DOHH2 (cell line): ENCODE data around the gene PPP2R5E.

ENCODE experiments used
- H3F3A ChIP-seq: fragments of 200-600 bp; sonication (generic), shearing (Covaris generic); 2 replicates; pipeline ENCODE4 v1.6.0; 2016; ENCODE audit warnings: antibody characterized with exemption, mild to moderate bottlenecking; ENCODE audit not compliant: control insufficient read depth, insufficient read depth
- H3K27ac ChIP-seq: fragments of 200-600 bp; sonication (generic); 2 replicates; pipeline ENCODE4 v1.5.1; 2014; ENCODE audit warnings: low read depth, mild to moderate bottlenecking, low read length, moderate library complexity
- H3K27me3 ChIP-seq: fragments of 200-600 bp; sonication (generic); 2 replicates; pipeline ENCODE4 v1.6.1; 2014; ENCODE audit warnings: mild to moderate bottlenecking, low read length, mixed read lengths; ENCODE audit not compliant: control insufficient read depth
- H3K36me3 ChIP-seq: fragments of 200-600 bp; sonication (generic); 2 replicates; pipeline ENCODE4 v1.6.1; 2014; ENCODE audit warnings: mild to moderate bottlenecking, low read length, moderate library complexity, mixed read lengths; ENCODE audit not compliant: control insufficient read depth
- H3K4me1 ChIP-seq: fragments of 200-600 bp; sonication (generic); 2 replicates; pipeline ENCODE4 v1.6.1; 2014; ENCODE audit warnings: mild to moderate bottlenecking, low read length, mixed read lengths; ENCODE audit not compliant: control insufficient read depth
- H3K4me2 ChIP-seq: fragments of 200-600 bp; sonication (generic); 2 replicates; pipeline ENCODE4 v1.6.0; 2014; ENCODE audit warnings: mild to moderate bottlenecking, low read length, moderate library complexity
- H3K4me3 ChIP-seq: fragments of 200-600 bp; sonication (generic); 2 replicates; pipeline ENCODE4 v1.5.1; 2014; ENCODE audit warnings: mild to moderate bottlenecking, low read length, mixed read lengths
- H3K79me2 ChIP-seq: fragments of 200-600 bp; sonication (generic); 2 replicates; pipeline ENCODE4 v1.6.1; 2014; ENCODE audit warnings: mild to moderate bottlenecking, low read length, mixed read lengths; ENCODE audit not compliant: control insufficient read depth
- H3K9me2 ChIP-seq: fragments of 200-600 bp; sonication (generic); replicated peaks from 2 replicates; pipeline ENCODE4 v1.6.1; 2014; ENCODE audit warnings: mild to moderate bottlenecking, low read length, mixed read lengths; ENCODE audit not compliant: control insufficient read depth
- H3K9me3 ChIP-seq: fragments of 200-600 bp; sonication (generic); 2 replicates; pipeline ENCODE4 v1.6.1; 2014; ENCODE audit warnings: antibody characterized with exemption, low read length, mixed read lengths; ENCODE audit not compliant: control insufficient read depth, insufficient read depth
- H4K20me1 ChIP-seq: fragments of 200-600 bp; sonication (generic); 2 replicates; pipeline ENCODE4 v1.6.0; 2014; ENCODE audit warnings: low read depth, mild to moderate bottlenecking, antibody characterized with exemption, low read length, moderate library complexity; ENCODE audit not compliant: control insufficient read depth, insufficient read depth
- CTCF ChIP-seq: fragments of 200-600 bp; sonication (generic); IDR thresholded peaks from one replicate; pipeline ENCODE4 v1.5.1; 2014; ENCODE audit warnings: antibody characterized with exemption, mild to moderate bottlenecking, low read depth, low read length; ENCODE audit not compliant: poor library complexity, severe bottlenecking
- EZH2phosphoT487 ChIP-seq: fragments of 200-600 bp; sonication (generic); IDR thresholded peaks from 2 replicates; pipeline ENCODE4 v1.6.1; 2017; ENCODE audit warnings: borderline replicate concordance, mild to moderate bottlenecking, antibody characterized with exemption, low read length, moderate library complexity, mixed read lengths

The PPP2R5E gene

GRCh38 chr14:63492391-63492790 lies 50.8 kb downstream of the PPP2R5E start:
- no peaks in the 10 kb centered on the region for H3F3A ChIP-seq
- TF ChIP-seq EZH2phosphoT487 (no peak), CTCF (no peak)
- H4K20me1 ChIP-seq: no peaks in the 10 kb centered on the region
- no peak overlapping the region for H3K4me2 ChIP-seq
- no peaks in the 10 kb centered on the region for H3K9me2 ChIP-seq
- peaks cover 74% of the 10 kb centered on the region for H3K79me2 ChIP-seq
- no peaks in the 10 kb centered on the region for H3K9me3 ChIP-seq
- no peak overlapping the region for H3K4me3 ChIP-seq
- peaks cover 10% of the 10 kb centered on the region for H3K4me1 ChIP-seq
- no peaks in the 10 kb centered on the region for H3K27me3 ChIP-seq
- H3K36me3 ChIP-seq: no peaks in the 10 kb centered on the region
- no peak overlapping the region for H3K27ac ChIP-seq

- Histone ChIP-seq H3K4me2 (no peak overlapping the region), H3K36me3 (no peaks in the 10 kb centered on the region), H3K27ac (no peak overlapping the region), H3K4me1 (peaks cover 26% of the 10 kb centered on the region), H3K9me3 (no peaks in the 10 kb centered on the region), H3K27me3 (no peaks in the 10 kb centered on the region), H3F3A (no peaks in the 10 kb centered on the region), H3K9me2 (no peaks in the 10 kb centered on the region), H3K79me2 (peaks cover 84% of the 10 kb centered on the region), H4K20me1 (0 out of 2 replicates have a peak, but pooled peaks cover 6% of the 10 kb centered on the region), H3K4me3 (no peak overlapping the region)
- TF ChIP-seq EZH2phosphoT487 (no peak), CTCF (no peak)
Measured at GRCh38 chr14:63487724-63488123, 55.5 kb downstream of the PPP2R5E start.

GRCh38 chr14:63486738-63487137 lies 56.4 kb downstream of the PPP2R5E start:
- Histone ChIP-seq H3F3A (no peaks in the 10 kb centered on the region), H3K4me2 (peak overlapping the region; percentile 26; the same call in 1 of the 2 replicates), H3K27ac (no peak overlapping the region), H3K79me2 (peaks cover 82% of the 10 kb centered on the region), H3K4me3 (no peak overlapping the region), H4K20me1 (0 out of 2 replicates have a peak, but pooled peaks cover 6% of the 10 kb centered on the region), H3K9me2 (no peaks in the 10 kb centered on the region), H3K9me3 (no peaks in the 10 kb centered on the region), H3K36me3 (no peaks in the 10 kb centered on the region), H3K27me3 (no peaks in the 10 kb centered on the region), H3K4me1 (peaks cover 26% of the 10 kb centered on the region)
- TF ChIP-seq CTCF: no peak
- TF ChIP-seq EZH2phosphoT487: no peak

GRCh38 chr14:63483315-63483714 lies 59.9 kb downstream of the PPP2R5E start:
- Histone ChIP-seq H3K27ac (no peak overlapping the region), H3K27me3 (no peaks in the 10 kb centered on the region), H3K36me3 (no peaks in the 10 kb centered on the region), H3K79me2 (peaks cover 75% of the 10 kb centered on the region), H3K4me3 (no peak overlapping the region), H3K4me2 (no peak overlapping the region), H3F3A (no peaks in the 10 kb centered on the region), H3K9me2 (no peaks in the 10 kb centered on the region), H4K20me1 (0 out of 2 replicates have a peak, but pooled peaks cover 6% of the 10 kb centered on the region), H3K4me1 (peaks cover 24% of the 10 kb centered on the region), H3K9me3 (no peaks in the 10 kb centered on the region)
- TF ChIP-seq EZH2phosphoT487 (no peak), CTCF (no peak)
